Rectal smooth muscle tissue (tissue), 1 donor: ENCODE measurements around the gene PTGIS.
A peak's percentile ranks its signal among the peaks of the same experiment; 100 is the strongest.

ENCODE experiments used
- H3K27ac ChIP-seq: one replicate; pipeline ENCODE4 v1.7.0; 2013; ENCODE audit warnings: low read depth, low read length, inconsistent platforms
- H3K27me3 ChIP-seq: one replicate; pipeline ENCODE4 v1.7.0; 2013; ENCODE audit warnings: low read length; ENCODE audit not compliant: control insufficient read depth, insufficient read depth
- H3K36me3 ChIP-seq: one replicate; pipeline ENCODE4 v1.7.0; 2013; ENCODE audit warnings: low read length; ENCODE audit not compliant: control insufficient read depth, insufficient read depth
- H3K4me1 ChIP-seq: one replicate; pipeline ENCODE4 v1.7.0; 2013; ENCODE audit warnings: low read length; ENCODE audit not compliant: control insufficient read depth, insufficient read depth
- H3K4me3 ChIP-seq: one replicate; pipeline ENCODE4 v1.7.0; 2013; ENCODE audit warnings: low read length
- H3K9ac ChIP-seq: one replicate; pipeline ENCODE4 v1.7.0; 2013; ENCODE audit warnings: low read length

PTGIS gene

GRCh38 chr20:49581482-49581881 is 13.5 kb upstream of the PTGIS start:
- Histone ChIP-seq H3K36me3 (no peaks in the 10 kb centered on the region), H3K27ac (peak overlapping the region; percentile 77), H3K9ac (no peak overlapping the region), H3K4me3 (no peak overlapping the region), H3K27me3 (no peaks in the 10 kb centered on the region), H3K4me1 (peaks cover 24% of the 10 kb centered on the region)

- peak overlapping the region; percentile 77 for H3K27ac ChIP-seq
- H3K9ac ChIP-seq, result no peak overlapping the region
- no peak overlapping the region for H3K4me3 ChIP-seq
- H3K36me3 ChIP-seq, result no peaks in the 10 kb centered on the region
- peaks cover 24% of the 10 kb centered on the region for H3K4me1 ChIP-seq
- H3K27me3 ChIP-seq, result no peaks in the 10 kb centered on the region
Measured at GRCh38 chr20:49580813-49581174, 12.9 kb upstream of the PTGIS start.

GRCh38 chr20:49579874-49580812 is 12.2 kb upstream of the PTGIS start:
- H3K27ac ChIP-seq, result peak overlapping the region; percentile 77
- no peaks in the 10 kb centered on the region for H3K27me3 ChIP-seq
- no peak overlapping the region for H3K9ac ChIP-seq
- peaks cover 22% of the 10 kb centered on the region for H3K4me1 ChIP-seq
- no peak overlapping the region for H3K4me3 ChIP-seq
- H3K36me3 ChIP-seq, result no peaks in the 10 kb centered on the region

GRCh38 chr20:49579195-49579594 is 11.3 kb upstream of the PTGIS start:
- Histone ChIP-seq H3K4me1 (peaks cover 18% of the 10 kb centered on the region), H3K9ac (no peak overlapping the region), H3K36me3 (no peaks in the 10 kb centered on the region), H3K27me3 (no peaks in the 10 kb centered on the region), H3K4me3 (no peak overlapping the region), H3K27ac (peak overlapping the region; percentile 77)

GRCh38 chr20:49578436-49578835 is 10.5 kb upstream of the PTGIS start:
- Histone ChIP-seq H3K9ac (no peak overlapping the region), H3K36me3 (no peaks in the 10 kb centered on the region), H3K27ac (no peak overlapping the region), H3K27me3 (no peaks in the 10 kb centered on the region), H3K4me3 (no peak overlapping the region), H3K4me1 (peaks cover 15% of the 10 kb centered on the region)

GRCh38 chr20:49575551-49576060 is 7.7 kb upstream of the PTGIS start:
- Histone ChIP-seq H3K27ac (no peak overlapping the region), H3K27me3 (no peaks in the 10 kb centered on the region), H3K36me3 (no peaks in the 10 kb centered on the region)

GRCh38 chr20:49573900-49574416 is 6.0 kb upstream of the PTGIS start:
- H3K4me3 ChIP-seq, result no peak overlapping the region
- H3K36me3 ChIP-seq, result no peaks in the 10 kb centered on the region
- H3K27me3 ChIP-seq, result peaks cover 3% of the 10 kb centered on the region
- no peak overlapping the region for H3K27ac ChIP-seq
- no peak overlapping the region for H3K9ac ChIP-seq
- peaks cover 3% of the 10 kb centered on the region for H3K4me1 ChIP-seq

More at GRCh38 chr20:49575551-49576060, 7.7 kb upstream of the PTGIS start:
- Histone ChIP-seq H3K9ac (no peak overlapping the region), H3K4me3 (no peak overlapping the region), H3K4me1 (peaks cover 8% of the 10 kb centered on the region)

GRCh38 chr20:49572857-49573256 is 4.9 kb upstream of the PTGIS start:
- peaks cover 10% of the 10 kb centered on the region for H3K27me3 ChIP-seq
- no peak overlapping the region for H3K27ac ChIP-seq
- no peak overlapping the region for H3K4me3 ChIP-seq
- H3K36me3 ChIP-seq, result no peaks in the 10 kb centered on the region
- peaks cover 3% of the 10 kb centered on the region for H3K4me1 ChIP-seq
- no peak overlapping the region for H3K9ac ChIP-seq

GRCh38 chr20:49571553-49571835 is 3.6 kb upstream of the PTGIS start:
- Histone ChIP-seq H3K4me1 (peaks cover 3% of the 10 kb centered on the region), H3K27ac (no peak overlapping the region), H3K27me3 (peaks cover 14% of the 10 kb centered on the region), H3K36me3 (no peaks in the 10 kb centered on the region), H3K9ac (no peak overlapping the region), H3K4me3 (no peak overlapping the region)

GRCh38 chr20:49570828-49571552 is 3.1 kb upstream of the PTGIS start:
- H3K36me3 ChIP-seq, result no peaks in the 10 kb centered on the region
- no peak overlapping the region for H3K9ac ChIP-seq
- H3K4me3 ChIP-seq, result no peak overlapping the region
- peak overlapping the region; percentile 27 for H3K27ac ChIP-seq
- peaks cover 14% of the 10 kb centered on the region for H3K27me3 ChIP-seq
- H3K4me1 ChIP-seq, result peaks cover 3% of the 10 kb centered on the region

- peaks cover 5% of the 10 kb centered on the region for H3K4me1 ChIP-seq
- no peak overlapping the region for H3K4me3 ChIP-seq
- H3K27ac ChIP-seq, result peak overlapping the region; percentile 37
- H3K9ac ChIP-seq, result no peak overlapping the region
- peaks cover 14% of the 10 kb centered on the region for H3K27me3 ChIP-seq
- no peaks in the 10 kb centered on the region for H3K36me3 ChIP-seq
Measured at GRCh38 chr20:49570161-49570827, 2.4 kb upstream of the PTGIS start.
